Kidney capillary endothelial cell (primary cell): ENCODE results near the gene TMEM214.
A peak's percentile ranks its signal among the peaks of the same experiment; 100 is the strongest.
"Not testable (repeated sequence)": the region's sequence is repeated elsewhere in the genome, so short reads cannot be mapped to it uniquely, and the experiment has no call there.

Experiments used
- DNase-seq: peaks from one replicate; pipeline ENCODE4 v3.0.0-alpha.2; 2018; ENCODE audit warnings: low spot score

The TMEM214 gene

DNA sequence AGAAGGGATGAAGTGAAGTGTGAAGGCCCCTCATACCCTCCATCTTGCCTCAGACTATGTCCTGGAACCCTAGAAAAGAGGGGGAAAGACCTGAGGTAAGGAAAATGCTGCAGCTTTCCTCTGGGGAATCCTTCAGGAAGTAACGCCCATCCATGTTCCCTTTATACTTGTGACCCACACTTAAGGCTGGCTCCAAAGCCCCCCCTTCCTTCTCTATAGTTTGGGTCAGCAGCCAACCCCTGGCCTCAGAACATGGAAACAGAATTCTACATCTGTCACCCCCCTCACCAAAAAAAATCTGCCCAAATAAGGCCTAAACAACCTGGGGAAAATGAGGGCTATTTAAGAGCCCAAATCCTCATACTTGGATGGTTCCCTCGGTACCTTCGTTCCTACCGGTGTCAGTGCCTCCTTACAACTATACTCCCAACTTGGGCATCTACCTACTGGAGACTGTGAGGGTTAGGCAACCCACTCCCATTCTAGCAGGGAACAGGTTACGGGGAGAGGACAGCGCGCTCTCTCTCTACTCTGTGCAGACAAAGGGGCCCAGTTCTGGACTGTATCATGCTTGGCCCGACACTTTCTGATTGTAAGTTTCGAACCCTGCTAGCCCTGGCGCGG is 38.0 kb downstream of the TMEM214 start:
- DNase-seq: no peak

DNA sequence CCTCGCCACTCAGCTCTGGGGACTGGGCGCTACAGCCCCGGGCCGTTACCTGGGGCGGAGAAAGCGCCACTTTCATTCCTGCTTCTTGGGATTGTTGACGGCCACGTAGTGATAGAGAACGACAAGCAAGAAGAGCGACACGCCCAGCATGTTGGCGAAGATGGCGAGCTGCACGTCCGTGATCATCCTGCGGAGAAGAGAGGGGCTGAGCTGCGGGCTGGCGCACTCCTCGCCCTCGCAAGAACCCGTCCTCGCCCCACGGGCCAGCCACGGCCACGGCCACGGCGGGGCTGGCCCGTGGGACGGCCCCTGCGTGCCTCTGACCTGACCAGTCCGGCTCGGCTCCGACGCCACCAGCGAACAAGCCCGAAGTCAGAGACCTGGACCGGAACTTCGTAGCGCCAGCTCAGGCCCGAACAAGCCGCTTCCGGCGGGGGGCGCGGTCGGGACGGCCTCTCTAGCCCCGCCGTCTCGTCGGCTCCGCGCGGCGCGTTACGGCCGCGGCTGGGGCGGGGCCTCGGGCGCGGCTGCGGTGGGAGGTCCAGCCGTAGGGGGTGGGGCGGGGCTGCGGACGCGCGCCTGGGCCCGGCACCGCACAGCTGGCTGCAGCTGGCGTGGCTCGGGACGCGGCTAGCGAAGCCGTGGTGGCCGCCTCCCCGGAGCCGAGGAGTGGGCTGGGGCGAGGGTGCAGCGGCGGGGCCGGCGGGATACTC is 38.7 kb downstream of the TMEM214 start, which contains the start of gene OST4:
Gene OST4, minus strand, starts transcription at position 378 of the 713 bp plus-strand sequence.
- peak; percentile 90 for DNase-seq

DNA sequence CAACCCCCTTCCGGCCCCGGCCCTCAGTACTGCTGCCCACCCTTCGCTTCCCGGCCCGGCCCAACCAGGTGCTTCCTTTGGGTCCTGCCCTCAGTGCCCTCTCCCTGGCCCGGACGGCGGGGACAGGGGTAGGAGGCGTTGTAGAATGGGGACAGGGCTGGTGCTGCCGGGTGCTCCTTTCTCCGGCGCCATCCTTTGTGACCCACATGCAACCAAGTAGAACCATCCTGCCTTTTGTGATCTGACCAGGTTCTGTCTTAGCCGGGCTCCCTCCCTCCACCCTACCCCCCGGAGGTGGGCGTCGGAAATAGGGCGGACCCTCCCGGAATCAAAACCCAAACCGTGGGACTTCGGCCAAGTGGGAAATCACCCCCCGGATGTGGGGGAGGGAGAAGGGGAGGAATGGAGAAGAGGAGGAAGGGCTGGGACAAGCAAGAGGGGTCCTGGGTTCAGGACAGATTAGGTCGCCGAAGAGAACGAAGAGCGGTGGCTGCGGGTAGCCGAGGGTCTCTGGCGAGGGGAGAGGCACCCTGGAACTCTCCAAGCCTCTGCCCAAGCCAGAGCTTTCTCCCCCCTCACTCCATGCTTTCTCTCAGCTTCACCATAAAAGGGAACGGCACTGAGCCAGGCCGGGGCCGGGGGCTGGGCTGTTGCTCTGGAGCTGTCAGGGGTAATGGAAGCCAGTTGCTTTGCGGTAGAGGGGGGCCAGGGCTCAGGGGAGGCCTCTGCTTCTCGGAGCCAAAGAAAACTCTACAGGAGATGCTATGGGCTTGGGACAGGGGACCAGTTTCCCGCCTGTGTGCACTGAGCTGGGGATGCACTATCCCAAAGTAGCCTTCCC is 39.4 kb downstream of the TMEM214 start:
- DNase-seq: no peak

GRCh38 chr2:27072920-27073319 is 40.2 kb downstream of the TMEM214 start:
- DNase-seq: no peak

DNA sequence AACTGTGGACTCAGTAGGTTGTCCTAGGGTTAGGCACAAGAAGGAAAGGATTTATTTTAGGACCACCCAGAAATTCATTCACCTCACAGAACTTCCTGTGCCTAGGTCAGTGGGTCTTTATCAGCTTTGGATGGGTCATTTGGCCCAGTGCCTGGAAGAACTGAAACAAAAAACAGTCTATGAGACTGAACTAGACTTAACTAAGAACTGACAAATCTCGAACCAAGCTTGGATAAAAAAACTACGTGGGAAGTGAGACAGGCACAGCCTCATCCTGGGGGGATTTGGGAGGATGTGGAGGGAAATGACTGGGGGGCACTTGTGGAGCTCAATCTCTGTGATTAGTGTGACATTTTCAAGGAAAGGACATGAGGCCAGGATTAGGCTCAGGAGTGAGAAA is 41.0 kb downstream of the TMEM214 start:
- no peak for DNase-seq

GRCh38 chr2:27074738-27075565 is 42.2 kb downstream of the TMEM214 start:
- no peak for DNase-seq

GRCh38 chr2:27075566-27075871 is 42.8 kb downstream of the TMEM214 start:
- DNase-seq: not testable (repeated sequence)

DNA sequence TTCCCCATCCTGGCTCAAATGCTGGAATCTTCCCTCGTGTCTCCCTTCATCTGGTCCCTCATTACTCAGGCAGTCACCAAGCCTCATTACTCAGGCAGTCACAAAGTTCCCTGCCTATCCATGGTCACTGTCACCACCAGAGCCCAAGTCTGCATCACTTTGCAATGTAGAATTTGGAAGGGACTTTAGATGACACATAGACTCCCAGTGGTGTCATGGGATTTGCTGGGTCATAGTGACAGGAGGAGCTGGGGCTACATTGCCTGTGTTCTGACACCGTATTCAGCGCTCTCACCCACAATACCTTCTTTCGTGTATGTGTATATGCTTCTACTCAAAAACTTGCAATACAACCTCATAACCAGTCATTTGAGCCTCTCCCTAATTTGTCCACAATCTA is 43.6 kb downstream of the TMEM214 start:
- DNase-seq: no peak

DNA sequence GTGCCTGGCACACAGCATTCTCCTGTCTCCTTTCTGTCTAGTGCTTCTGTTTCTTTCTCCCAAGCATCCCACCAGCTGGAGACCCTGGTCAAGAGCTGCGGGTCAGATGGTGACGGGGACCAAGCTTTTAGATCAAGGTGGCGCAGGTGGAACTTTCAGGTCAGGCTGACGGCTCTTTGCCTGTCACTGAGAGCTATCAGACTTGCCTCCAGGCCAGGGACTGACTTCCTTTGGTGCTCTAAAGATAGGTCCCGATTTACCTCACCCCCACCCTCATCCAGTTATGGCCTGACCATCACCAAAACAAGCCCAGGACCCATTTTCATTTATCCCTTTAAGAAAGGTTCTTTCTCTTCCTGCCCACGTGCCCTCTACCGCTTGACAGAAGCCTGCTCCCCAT is 44.5 kb downstream of the TMEM214 start:
- DNase-seq: no peak

- no peak for DNase-seq
Observed at GRCh38 chr2:27078267-27079194, 45.8 kb downstream of the TMEM214 start, which contains the start of gene EMILIN1. Gene EMILIN1 (plus strand): TSS chr2:27078615. CDS start chr2:27079066, 451 bp downstream.

- DNase-seq: no peak
Observed at GRCh38 chr2:27079233-27080139, 46.7 kb downstream of the TMEM214 start.

GRCh38 chr2:27080140-27080469 is 47.3 kb downstream of the TMEM214 start:
- no peak for DNase-seq

DNA sequence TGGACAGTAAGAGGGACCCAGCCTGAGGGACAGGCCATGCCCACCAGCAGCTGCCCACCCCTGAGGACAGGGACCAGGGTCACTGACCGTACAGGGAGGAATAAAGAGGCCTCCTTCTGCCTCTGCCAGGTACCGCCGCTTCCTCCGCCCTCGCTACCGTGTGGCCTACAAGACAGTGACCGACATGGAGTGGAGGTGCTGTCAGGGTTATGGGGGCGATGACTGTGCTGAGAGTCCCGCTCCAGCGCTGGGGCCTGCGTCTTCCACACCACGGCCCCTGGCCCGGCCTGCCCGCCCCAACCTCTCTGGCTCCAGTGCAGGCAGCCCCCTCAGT is 47.8 kb downstream of the TMEM214 start:
- DNase-seq: no peak

DNA sequence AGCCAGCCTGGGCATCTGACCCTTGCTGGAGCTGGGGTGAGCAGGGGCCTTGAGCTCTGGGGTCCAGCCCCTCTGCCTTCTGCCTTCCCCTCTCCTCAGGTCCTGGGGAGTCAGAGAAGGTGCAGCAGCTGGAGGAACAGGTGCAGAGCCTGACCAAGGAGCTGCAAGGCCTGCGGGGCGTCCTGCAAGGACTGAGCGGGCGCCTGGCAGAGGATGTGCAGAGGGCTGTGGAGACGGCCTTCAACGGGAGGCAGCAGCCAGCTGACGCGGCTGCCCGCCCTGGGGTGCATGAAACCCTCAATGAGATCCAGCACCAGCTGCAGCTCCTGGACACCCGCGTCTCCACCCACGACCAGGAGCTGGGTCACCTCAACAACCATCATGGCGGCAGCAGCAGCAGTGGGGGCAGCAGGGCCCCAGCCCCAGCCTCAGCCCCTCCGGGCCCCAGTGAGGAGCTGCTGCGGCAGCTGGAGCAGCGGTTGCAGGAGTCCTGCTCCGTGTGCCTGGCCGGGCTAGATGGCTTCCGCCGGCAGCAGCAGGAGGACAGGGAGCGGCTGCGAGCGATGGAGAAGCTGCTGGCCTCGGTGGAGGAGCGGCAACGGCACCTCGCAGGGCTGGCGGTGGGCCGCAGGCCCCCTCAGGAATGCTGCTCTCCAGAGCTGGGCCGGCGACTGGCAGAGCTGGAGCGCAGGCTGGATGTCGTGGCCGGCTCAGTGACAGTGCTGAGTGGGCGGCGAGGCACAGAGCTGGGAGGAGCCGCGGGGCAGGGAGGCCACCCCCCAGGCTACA is 49.4 kb downstream of the TMEM214 start:
- no peak for DNase-seq

DNA sequence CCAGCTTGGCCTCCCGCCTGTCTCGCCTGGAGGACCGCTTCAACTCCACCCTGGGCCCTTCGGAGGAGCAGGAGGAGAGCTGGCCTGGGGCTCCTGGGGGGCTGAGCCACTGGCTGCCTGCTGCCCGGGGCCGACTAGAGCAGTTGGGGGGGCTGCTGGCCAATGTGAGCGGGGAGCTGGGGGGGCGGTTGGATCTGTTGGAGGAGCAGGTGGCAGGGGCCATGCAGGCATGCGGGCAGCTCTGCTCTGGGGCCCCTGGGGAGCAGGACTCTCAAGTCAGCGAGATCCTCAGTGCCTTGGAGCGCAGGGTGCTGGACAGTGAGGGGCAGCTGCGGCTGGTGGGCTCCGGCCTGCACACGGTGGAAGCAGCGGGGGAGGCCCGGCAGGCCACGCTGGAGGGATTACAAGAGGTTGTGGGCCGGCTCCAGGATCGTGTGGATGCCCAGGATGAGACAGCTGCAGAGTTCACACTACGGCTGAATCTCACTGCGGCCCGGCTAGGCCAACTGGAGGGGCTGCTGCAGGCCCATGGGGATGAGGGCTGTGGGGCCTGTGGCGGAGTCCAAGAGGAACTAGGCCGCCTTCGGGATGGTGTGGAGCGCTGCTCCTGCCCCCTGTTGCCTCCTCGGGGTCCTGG is 50.1 kb downstream of the TMEM214 start:
- no peak for DNase-seq

DNA sequence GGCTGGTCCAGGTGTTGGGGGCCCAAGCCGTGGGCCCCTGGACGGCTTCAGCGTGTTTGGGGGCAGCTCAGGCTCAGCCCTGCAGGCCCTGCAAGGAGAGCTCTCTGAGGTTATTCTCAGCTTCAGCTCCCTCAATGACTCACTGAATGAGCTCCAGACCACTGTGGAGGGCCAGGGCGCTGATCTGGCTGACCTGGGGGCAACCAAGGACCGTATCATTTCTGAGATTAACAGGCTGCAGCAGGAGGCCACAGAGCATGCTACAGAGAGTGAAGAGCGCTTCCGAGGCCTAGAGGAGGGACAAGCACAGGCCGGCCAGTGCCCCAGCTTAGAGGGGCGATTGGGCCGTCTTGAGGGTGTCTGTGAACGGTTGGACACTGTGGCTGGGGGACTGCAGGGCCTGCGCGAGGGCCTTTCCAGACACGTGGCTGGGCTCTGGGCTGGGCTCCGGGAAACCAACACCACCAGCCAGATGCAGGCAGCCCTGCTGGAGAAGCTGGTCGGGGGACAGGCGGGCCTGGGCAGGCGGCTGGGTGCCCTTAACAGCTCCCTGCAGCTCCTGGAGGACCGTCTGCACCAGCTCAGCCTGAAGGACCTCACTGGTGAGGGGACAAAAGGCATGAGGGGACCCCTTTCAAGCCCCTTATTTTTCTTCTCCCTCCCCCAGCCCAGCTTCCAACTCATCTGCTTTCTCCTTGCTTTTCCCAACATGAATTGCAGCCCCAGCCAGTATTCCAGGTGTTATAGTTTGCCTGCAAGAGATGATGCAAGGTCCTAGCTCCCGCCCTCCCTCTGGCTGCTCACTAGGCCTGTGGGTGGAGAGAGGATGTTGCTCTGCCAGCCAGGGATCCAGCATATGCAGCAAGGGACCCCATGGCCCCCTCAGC is 50.9 kb downstream of the TMEM214 start:
- DNase-seq: no peak

DNA sequence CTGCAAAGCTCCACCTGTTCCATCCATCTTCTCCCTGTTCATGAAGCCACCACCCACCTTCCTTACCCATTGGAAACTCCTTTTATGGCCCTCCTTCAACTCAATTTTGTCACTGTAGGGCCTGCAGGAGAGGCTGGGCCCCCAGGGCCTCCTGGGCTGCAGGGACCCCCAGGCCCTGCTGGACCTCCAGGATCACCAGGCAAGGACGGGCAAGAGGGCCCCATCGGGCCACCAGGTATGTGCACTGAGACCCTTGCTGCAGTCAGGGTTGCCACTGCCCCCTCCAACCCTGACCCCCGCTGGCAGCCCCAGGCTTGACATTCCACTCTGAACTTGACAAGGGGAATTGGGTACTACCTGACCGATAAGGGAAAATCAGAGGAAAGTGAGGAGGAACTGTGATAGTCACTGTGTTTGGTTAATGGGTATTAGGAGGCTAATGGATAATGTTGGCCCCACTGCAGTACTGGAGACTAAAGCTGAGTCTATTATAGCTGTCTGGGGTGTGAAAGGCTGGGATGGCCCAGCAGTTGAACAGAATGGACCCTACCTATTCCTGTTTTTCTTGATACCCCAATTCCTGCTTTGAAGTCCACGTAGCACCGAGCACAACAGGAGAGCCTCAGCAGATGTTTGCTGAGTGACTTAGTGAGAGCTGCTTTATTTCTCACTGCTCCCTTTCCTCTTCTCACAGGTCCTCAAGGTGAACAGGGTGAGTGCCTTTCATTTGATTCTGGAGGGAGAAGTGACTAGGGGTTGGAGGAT is 51.7 kb downstream of the TMEM214 start:
- DNase-seq: no peak
